K562 (cell line): ENCODE results near the gene NRG2. TPM values are rescaled to one million over a fixed set of nuclear protein-coding genes. Genes with fewer than 3 reads are reported as not detected.

ENCODE experiments used
- ATAC-seq: fragments of 200-7000 bp; cut with Tn5 transposase; 3 replicates; pipeline ENCODE4 v1.9.1; 2020; ENCODE audit warnings: moderate library complexity
- BruUV-seq: library from RNA; stranded (reverse); fragments of 400-500 nt; replicated peaks from 2 replicates; lab custom pipeline; 2021; lab: Mats Ljungman, UMichigan
- CTCF ChIA-PET: fragments of 300-600 bp; formaldehyde crosslinking; extraction: SDS; loops from one replicate; lab custom pipeline; 2021; ENCODE audit warnings: low intra/inter-chr PET ratio; lab: Yijun Ruan, JAX
- POLR2A ChIA-PET: fragments of 300-600, 350-650 bp; sonication (Branson Sonifier 250); formaldehyde crosslinking; extraction: SDS; loops from one replicate; lab custom pipeline; 2021; ENCODE audit warnings: antibody characterized with exemption, inconsistent platforms; lab: Yijun Ruan, JAX
- DNase-seq, 4 experiments: peaks; one replicate each; pipeline versions ENCODE4 v3.0.0 to v3.0.0-alpha.2; 2011 to 2018; ENCODE audit warnings: low spot score in 3 of 4, mixed read lengths in 3 of 4; ENCODE audit errors: extremely low read depth in 1 of 4
- FAIRE-seq: peaks from 2 replicates; lab custom pipeline; 2011; peaks lifted over from hg19 to GRCh38; lab: Jason Lieb, UNC
- H2AFZ ChIP-seq: 2 replicates; pipeline ENCODE4 v1.6.0; 2011; ENCODE audit warnings: low read depth, low read length, control low read depth, inconsistent platforms
- H3K27ac ChIP-seq: fragments of 200-600 bp; 3 replicates; pipeline ENCODE4 v1.8.0; 2011; ENCODE audit warnings: low read depth, mild to moderate bottlenecking, control low read depth, inconsistent platforms, low read length, moderate library complexity, mixed read lengths; ENCODE audit errors: extremely low read depth
- H3K27me3 ChIP-seq, 2 experiments: fragments of 300-600 bp in 1 of 2; 2 replicates in 1 of 2; 3 replicates in 1 of 2; pipeline versions ENCODE4 v1.6.0 to v1.8.0; 2011; ENCODE audit warnings: inconsistent platforms in 2 of 2, low read length in 2 of 2, mild to moderate bottlenecking in 1 of 2, mixed read lengths in 1 of 2, moderate library complexity in 1 of 2; ENCODE audit not compliant: control insufficient read depth in 2 of 2, insufficient read depth in 2 of 2
- H3K36me3 ChIP-seq: fragments of 300-600 bp; 3 replicates; pipeline ENCODE4 v1.8.0; 2011; ENCODE audit warnings: mild to moderate bottlenecking, low read length, inconsistent platforms; ENCODE audit not compliant: control insufficient read depth, insufficient read depth
- H3K4me1 ChIP-seq, 2 experiments: fragments of 200-600 bp in 1 of 2; replicated peaks in 1 of 2; 2 replicates in 1 of 2; 3 replicates in 1 of 2; pipeline versions ENCODE4 v1.5.1 to v1.8.0; 2011; ENCODE audit warnings: inconsistent platforms in 2 of 2, low read length in 2 of 2, mild to moderate bottlenecking in 1 of 2, mixed read lengths in 1 of 2, moderate library complexity in 1 of 2; ENCODE audit not compliant: control insufficient read depth in 2 of 2, insufficient read depth in 2 of 2
- H3K4me2 ChIP-seq: 2 replicates; pipeline ENCODE4 v1.6.1; 2011; ENCODE audit warnings: low read length, control low read depth, inconsistent platforms, mixed read lengths; ENCODE audit not compliant: insufficient read depth
- H3K4me3 ChIP-seq: fragments of 200-600 bp; sonication (generic), shearing (Covaris generic); 2 replicates; pipeline ENCODE4 v1.5.1; 2016; ENCODE audit warnings: control low read depth, inconsistent platforms
- H3K79me2 ChIP-seq: fragments of 200-600 bp; 3 replicates; pipeline ENCODE4 v1.8.0; 2011; ENCODE audit warnings: low read length, inconsistent platforms; ENCODE audit not compliant: control insufficient read depth, insufficient read depth
- H3K9ac ChIP-seq, 2 experiments: 2 replicates each; pipeline versions ENCODE4 v1.6.0 to v1.6.1; 2011; ENCODE audit warnings: low read depth in 2 of 2, low read length in 2 of 2, control low read depth in 1 of 2, inconsistent platforms in 1 of 2, mild to moderate bottlenecking in 1 of 2, mixed read lengths in 1 of 2; ENCODE audit not compliant: insufficient read depth in 1 of 2
- H3K9me1 ChIP-seq: one replicate; pipeline ENCODE4 v1.6.0; 2011; ENCODE audit warnings: inconsistent platforms, mild to moderate bottlenecking, low read length, moderate library complexity; ENCODE audit not compliant: control insufficient read depth, insufficient read depth
- H3K9me3 ChIP-seq: replicated peaks from 2 replicates; pipeline ENCODE4 v1.5.1; 2011; ENCODE audit warnings: low read depth, low read length, inconsistent platforms; ENCODE audit not compliant: control insufficient read depth, insufficient read depth
- H4K20me1 ChIP-seq: replicated peaks from 2 replicates; pipeline ENCODE4 v1.6.1; 2011; ENCODE audit warnings: low read length, inconsistent platforms, mixed read lengths; ENCODE audit not compliant: control insufficient read depth, insufficient read depth
- CHCHD3 ChIP-seq: fragments of 250-450 bp; sonication (Bioruptor Pico); IDR thresholded peaks from 2 replicates; pipeline ENCODE4 v2.1.2; 2022; ENCODE audit warnings: mild to moderate bottlenecking
- DPF2 ChIP-seq: fragments of 450-650 bp; IDR thresholded peaks from 2 replicates; pipeline ENCODE4 v1.6.1; 2016
- IRF2 ChIP-seq: sonication (generic); formaldehyde crosslinking; IDR thresholded peaks from 2 replicates; pipeline ENCODE4 v1.8.1; 2022; ENCODE audit warnings: mild to moderate bottlenecking, missing genetic modification reagents
- MEF2A ChIP-seq: IDR thresholded peaks from 2 replicates; pipeline ENCODE4 v1.6.1; 2011; ENCODE audit warnings: low read depth, mild to moderate bottlenecking, low read length, moderate library complexity; ENCODE audit not compliant: control insufficient read depth
- MTA1 ChIP-seq: fragments of 450-650 bp; IDR thresholded peaks from 2 replicates; pipeline ENCODE4 v1.6.1; 2017; ENCODE audit warnings: borderline replicate concordance
- POLR2H ChIP-seq: IDR thresholded peaks from 2 replicates; pipeline ENCODE4 v1.6.1; 2016; ENCODE audit warnings: missing genetic modification characterization, low read depth, mild to moderate bottlenecking, control low read depth, missing compliant biosample characterization, moderate library complexity
- RBM22 ChIP-seq: fragments of 200-400 bp; formaldehyde crosslinking; IDR thresholded peaks from 2 replicates; pipeline ENCODE4 v1.6.1; 2018; ENCODE audit warnings: low read length, low read depth; ENCODE audit not compliant: poor library complexity, severe bottlenecking
- RCOR1 ChIP-seq, 2 experiments: IDR thresholded peaks; 2 replicates each; pipeline ENCODE4 v1.6.1; 2012; ENCODE audit warnings: low read depth in 2 of 2, low read length in 2 of 2, borderline replicate concordance in 1 of 2, improper control_type of control experiment in 1 of 2
- SLC30A9 ChIP-seq: fragments of 250-450 bp; sonication (Bioruptor Pico); IDR thresholded peaks from 2 replicates; pipeline ENCODE4 v1.8.0; 2022; ENCODE audit warnings: mild to moderate bottlenecking, moderate library complexity
- WGBS: fragments of 100-300 bp; shearing (Covaris generic); methylation state at CpG from one replicate; pipeline ENCODE4 v1.1.6; 2016; ENCODE audit warnings: low coverage, mixed read lengths; ENCODE audit not compliant: insufficient coverage; ENCODE audit errors: missing lambda C conversion rate; 5-methylcytosine and 5-hydroxymethylcytosine counted together
- in situ Hi-C: fragments of 300-500 bp; cut with MboI; formaldehyde crosslinking; loops from 4 replicates; pipeline ENCODE4 v1.15.0; 2018; ENCODE audit warnings: inconsistent platforms, mixed read lengths
- intact Hi-C: fragments of 100-400 bp; cut with micrococcal nuclease; formaldehyde crosslinking; loops from 2 replicates; pipeline ENCODE4 v1.14.2; 2022
- polyA plus RNA-seq, 8 experiments: library from polyadenylated mRNA; depleted of rRNA in 4 of 8; stranded (reverse) in 5 of 8; unstranded in 3 of 8; fragments of >200 nt; fragmentation: Nextera tagmentation in 2 of 8; fragmentation: Illumina TruSeq in 1 of 8; extraction: Ambion mirVana in 2 of 8; extraction: Trizol in 1 of 8; gene quantifications; 2 replicates each; pipeline versions ENCODE4 v1.2.1 to v1.2.3, GENCODE V29; 2011 to 2014; ENCODE audit warnings: inconsistent platforms in 1 of 8, missing spikeins in 1 of 8
- total RNA-seq, 7 experiments: library from RNA; depleted of rRNA in 6 of 7; stranded (reverse); fragments of >200 nt in 6 of 7; fragmentation: Illumina TruSeq in 2 of 7; extraction: Trizol in 2 of 7; gene quantifications; 2 replicates each; pipeline versions ENCODE4 v1.2.1 to v1.2.3, GENCODE V29; 2011 to 2021; ENCODE audit warnings: low replicate concordance in 1 of 7
- TF ChIP-seq, protein P1 (sequence below), 2 experiments: fragments of 450-650 bp in 1 of 2; sonication (generic) in 1 of 2; formaldehyde crosslinking in 1 of 2; IDR thresholded peaks in 1 of 2; conservative IDR thresholded peaks in 1 of 2; 2 replicates each; pipeline versions ENCODE4 v1.6.1 to v1.8.1; 2016 to 2023; ENCODE audit warnings: mild to moderate bottlenecking in 2 of 2, moderate library complexity in 2 of 2, inconsistent platforms in 1 of 2, missing genetic modification reagents in 1 of 2
- TF ChIP-seq, protein P2 (sequence below): sonication (generic); formaldehyde crosslinking; IDR thresholded peaks from 2 replicates; pipeline ENCODE4 v1.8.0; 2022; ENCODE audit warnings: missing genetic modification reagents, mild to moderate bottlenecking, borderline replicate concordance
- TF ChIP-seq, protein P3 (sequence below): fragments of 450-650 bp; formaldehyde crosslinking; IDR thresholded peaks from 2 replicates; pipeline ENCODE4 v1.4.0; 2020; ENCODE audit warnings: mild to moderate bottlenecking, moderate library complexity
- TF ChIP-seq, protein P4 (sequence below): fragments of 250-450 bp; sonication (Bioruptor Pico); IDR thresholded peaks from 2 replicates; pipeline ENCODE4 v1.8.0; 2022; ENCODE audit warnings: moderate library complexity, mild to moderate bottlenecking, inconsistent platforms

Gene NRG2
- total and polyA plus RNA-seq, 9 of the 15 experiments (the other 6 are each of a cell fraction or from before 2014, with no cell fraction given), result not detected

DNA sequence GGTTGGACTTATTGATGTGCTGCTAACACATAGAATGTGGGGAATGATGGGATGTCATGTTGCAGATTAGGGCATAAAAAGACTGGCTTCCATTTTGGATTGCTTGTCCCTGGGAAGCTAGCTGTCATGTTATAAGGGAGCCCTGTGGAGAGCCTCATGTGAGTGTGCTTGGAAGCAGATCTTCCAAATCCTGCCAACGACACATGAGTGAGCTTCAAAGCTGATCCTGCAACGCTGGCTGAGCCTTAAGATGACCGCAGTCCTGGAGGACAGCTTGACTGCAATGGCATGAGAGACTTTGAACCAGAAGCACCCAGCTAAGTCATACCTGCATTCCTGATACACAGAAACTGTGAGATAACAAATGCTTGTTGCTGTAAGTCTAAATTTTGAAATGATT lies 63.6 kb downstream of the NRG2 start:
- ChIA-PET POLR2A (no interaction called here), CTCF (no interaction called here)
- no peak for TF ChIP-seq DPF2
- no peak for TF ChIP-seq IRF2 (CRISPR knock-in tag)
- no peaks in the 10 kb centered on the region for H3K9me3 ChIP-seq
- no peak for ATAC-seq
- H3K36me3 ChIP-seq, result no peaks in the 10 kb centered on the region
- H3K9ac ChIP-seq, result no peak overlapping the region
- H3K27me3 ChIP-seq, result peaks cover 5 to 35% of the 10 kb centered on the region in 2 experiments; a peak in 4 of 5 replicates
- no peaks in the 10 kb centered on the region for H3K79me2 ChIP-seq
- in situ Hi-C loops (no loop called here), intact Hi-C loops (no loop called here)
- FAIRE-seq, result no peak
- no peak overlapping the region for H3K4me3 ChIP-seq
- H3K9me1 ChIP-seq, result no peaks in the 10 kb centered on the region
- no peak overlapping the region for H3K4me2 ChIP-seq
- WGBS, result 3% methylated on average over 3 of the region's 3 CpGs
- H4K20me1 ChIP-seq, result no peaks in the 10 kb centered on the region
- no peaks in the 10 kb centered on the region; a peak in 1 of 5 replicates for H3K4me1 ChIP-seq
- no peak for DNase-seq
- no peak overlapping the region for H3K27ac ChIP-seq
- no peak overlapping the region for H2AFZ ChIP-seq
- no TSS peak for BruUV-seq

DNA sequence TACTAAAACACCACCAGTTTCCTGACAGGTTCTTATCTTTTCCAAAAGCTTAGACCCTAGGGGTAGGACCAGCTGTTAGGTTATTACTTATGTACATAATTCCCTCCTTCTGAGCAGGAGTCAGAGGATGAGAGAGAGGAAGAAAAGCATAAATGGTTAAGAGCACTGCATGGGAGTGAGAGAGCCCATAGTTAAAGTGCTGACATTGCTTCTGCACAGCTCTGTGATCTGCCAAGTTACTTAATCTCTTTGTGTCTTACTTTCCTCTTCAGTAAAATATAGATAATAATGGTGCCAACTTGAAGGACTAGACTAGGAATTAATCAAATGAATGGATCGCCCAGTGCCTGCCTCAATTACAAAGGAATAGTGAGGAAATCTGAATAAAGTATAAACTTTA lies 66.4 kb downstream of the NRG2 start:
- Histone ChIP-seq H4K20me1 (no peaks in the 10 kb centered on the region), H3K4me2 (no peak overlapping the region), H3K9me1 (no peaks in the 10 kb centered on the region), H3K27ac (no peak overlapping the region), H3K9me3 (no peaks in the 10 kb centered on the region), H3K27me3 (peaks cover 5 to 21% of the 10 kb centered on the region in 2 experiments; a peak in 4 of 5 replicates), H3K79me2 (no peaks in the 10 kb centered on the region), H3K4me3 (no peak overlapping the region), H2AFZ (no peak overlapping the region), H3K9ac (no peak overlapping the region), H3K4me1 (no peaks in the 10 kb centered on the region), H3K36me3 (no peaks in the 10 kb centered on the region)
- FAIRE-seq, result no peak
- no TSS peak for BruUV-seq
- no peak for ATAC-seq
- intact Hi-C loops (no loop called here), in situ Hi-C loops (no loop called here)
- 0% methylated on average over 1 of the region's 1 CpG for WGBS
- DNase-seq, result no peak
- ChIA-PET CTCF (no interaction called here), POLR2A (no interaction called here)
- TF ChIP-seq, protein P1, sequence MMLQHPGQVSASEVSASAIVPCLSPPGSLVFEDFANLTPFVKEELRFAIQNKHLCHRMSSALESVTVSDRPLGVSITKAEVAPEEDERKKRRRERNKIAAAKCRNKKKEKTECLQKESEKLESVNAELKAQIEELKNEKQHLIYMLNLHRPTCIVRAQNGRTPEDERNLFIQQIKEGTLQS (IDR thresholded peaks at IDR 0.05), result no peak
- TF ChIP-seq, protein P1 (CRISPR knock-in tag; conservative IDR thresholded peaks at IDR 0.05), result no peak
- TF ChIP-seq, protein P2, sequence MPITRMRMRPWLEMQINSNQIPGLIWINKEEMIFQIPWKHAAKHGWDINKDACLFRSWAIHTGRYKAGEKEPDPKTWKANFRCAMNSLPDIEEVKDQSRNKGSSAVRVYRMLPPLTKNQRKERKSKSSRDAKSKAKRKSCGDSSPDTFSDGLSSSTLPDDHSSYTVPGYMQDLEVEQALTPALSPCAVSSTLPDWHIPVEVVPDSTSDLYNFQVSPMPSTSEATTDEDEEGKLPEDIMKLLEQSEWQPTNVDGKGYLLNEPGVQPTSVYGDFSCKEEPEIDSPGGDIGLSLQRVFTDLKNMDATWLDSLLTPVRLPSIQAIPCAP, result no peak
- TF ChIP-seq SLC30A9 (no peak), CHCHD3 (CRISPR knock-in tag) (no peak), RBM22 (no peak), POLR2H (tag) (no peak), RCOR1 (IDR thresholded peaks at IDR 0.05; ENCODE audit: borderline replicate concordance in 1 of 2, low read depth in 2 of 2, low read length in 2 of 2) (no peak), MTA1 (no peak), MEF2A (no peak)
- TF ChIP-seq, protein P3, sequence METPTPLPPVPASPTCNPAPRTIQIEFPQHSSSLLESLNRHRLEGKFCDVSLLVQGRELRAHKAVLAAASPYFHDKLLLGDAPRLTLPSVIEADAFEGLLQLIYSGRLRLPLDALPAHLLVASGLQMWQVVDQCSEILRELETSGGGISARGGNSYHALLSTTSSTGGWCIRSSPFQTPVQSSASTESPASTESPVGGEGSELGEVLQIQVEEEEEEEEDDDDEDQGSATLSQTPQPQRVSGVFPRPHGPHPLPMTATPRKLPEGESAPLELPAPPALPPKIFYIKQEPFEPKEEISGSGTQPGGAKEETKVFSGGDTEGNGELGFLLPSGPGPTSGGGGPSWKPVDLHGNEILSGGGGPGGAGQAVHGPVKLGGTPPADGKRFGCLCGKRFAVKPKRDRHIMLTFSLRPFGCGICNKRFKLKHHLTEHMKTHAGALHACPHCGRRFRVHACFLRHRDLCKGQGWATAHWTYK (CRISPR knock-in tag), result no peak
- TF ChIP-seq, protein P4, sequence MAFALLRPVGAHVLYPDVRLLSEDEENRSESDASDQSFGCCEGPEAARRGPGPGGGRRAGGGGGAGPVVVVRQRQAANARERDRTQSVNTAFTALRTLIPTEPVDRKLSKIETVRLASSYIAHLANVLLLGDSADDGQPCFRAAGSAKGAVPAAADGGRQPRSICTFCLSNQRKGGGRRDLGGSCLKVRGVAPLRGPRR (CRISPR knock-in tag), result no peak
